ENCODE data around the gene MAP2K7. TPM values are rescaled to one million over a fixed set of nuclear protein-coding genes. Genes with fewer than 3 reads are reported as not detected.

The MAP2K7 gene
- total RNA-seq, 4 donors from 2014 or later: 23.1 to 47.8 (median 30.9) TPM

DNA sequence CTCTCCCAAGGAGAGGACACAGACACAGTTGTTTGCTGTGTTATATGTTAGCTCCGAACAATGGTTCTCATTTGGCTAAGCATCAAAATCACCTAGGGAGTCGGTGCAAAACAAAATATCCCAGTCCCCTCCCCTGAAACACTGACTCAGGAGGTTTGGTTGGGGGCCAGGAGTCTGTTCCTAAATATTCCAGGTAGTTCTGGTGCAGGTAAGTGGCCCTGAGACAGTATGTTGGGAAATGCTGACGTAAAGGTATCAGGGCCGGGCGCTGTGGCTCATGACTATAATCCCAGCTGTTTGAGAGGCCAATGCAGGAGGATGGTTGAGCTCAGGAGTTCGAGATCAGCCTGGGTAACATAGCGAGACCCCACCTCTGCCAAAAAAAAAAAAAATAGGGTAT is 2.3 kb upstream of the MAP2K7 start:
- intact Hi-C loops (cut with DNase I; ENCODE audit: low total_unique reads): no loop called here
- peak; percentile 72 to 86 for DNase-seq (ENCODE audit: low spot score in 2 of 2)
- 61 to 63% methylated on average over 7 of the region's 7 CpGs for WGBS, 2 donors
- no peak overlapping the region for H3K4me3 ChIP-seq (ENCODE audit: low read depth, poor library complexity, severe bottlenecking)
- TF ChIP-seq POLR2A (IDR thresholded peaks at IDR 0.05): no peak
- TF ChIP-seq, protein P1, sequence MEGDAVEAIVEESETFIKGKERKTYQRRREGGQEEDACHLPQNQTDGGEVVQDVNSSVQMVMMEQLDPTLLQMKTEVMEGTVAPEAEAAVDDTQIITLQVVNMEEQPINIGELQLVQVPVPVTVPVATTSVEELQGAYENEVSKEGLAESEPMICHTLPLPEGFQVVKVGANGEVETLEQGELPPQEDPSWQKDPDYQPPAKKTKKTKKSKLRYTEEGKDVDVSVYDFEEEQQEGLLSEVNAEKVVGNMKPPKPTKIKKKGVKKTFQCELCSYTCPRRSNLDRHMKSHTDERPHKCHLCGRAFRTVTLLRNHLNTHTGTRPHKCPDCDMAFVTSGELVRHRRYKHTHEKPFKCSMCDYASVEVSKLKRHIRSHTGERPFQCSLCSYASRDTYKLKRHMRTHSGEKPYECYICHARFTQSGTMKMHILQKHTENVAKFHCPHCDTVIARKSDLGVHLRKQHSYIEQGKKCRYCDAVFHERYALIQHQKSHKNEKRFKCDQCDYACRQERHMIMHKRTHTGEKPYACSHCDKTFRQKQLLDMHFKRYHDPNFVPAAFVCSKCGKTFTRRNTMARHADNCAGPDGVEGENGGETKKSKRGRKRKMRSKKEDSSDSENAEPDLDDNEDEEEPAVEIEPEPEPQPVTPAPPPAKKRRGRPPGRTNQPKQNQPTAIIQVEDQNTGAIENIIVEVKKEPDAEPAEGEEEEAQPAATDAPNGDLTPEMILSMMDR (IDR thresholded peaks at IDR 0.05): no peak

DNA sequence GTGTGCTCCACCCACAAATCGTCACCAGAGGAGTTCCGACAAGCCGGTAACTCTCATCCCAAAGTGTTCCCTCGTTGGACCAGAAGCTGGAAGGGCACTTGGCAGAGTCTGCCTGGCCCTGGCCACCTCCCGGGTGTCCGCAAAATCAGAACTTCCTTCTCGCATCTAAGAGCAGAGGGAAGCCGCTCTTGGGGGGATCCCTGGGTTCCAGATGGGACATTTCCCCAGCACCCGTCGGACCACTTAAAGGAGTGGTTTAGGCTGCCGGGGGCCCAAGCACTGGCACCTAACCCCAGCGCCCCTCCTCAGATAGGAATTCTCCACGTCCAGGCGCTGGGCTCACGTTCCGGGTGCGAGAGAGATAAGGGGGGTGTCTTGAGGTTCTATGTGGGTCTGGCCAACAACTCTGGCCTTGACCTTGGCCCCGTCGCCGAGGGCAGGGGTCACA is 857 bp upstream of the MAP2K7 start:
- WGBS, 2 donors: 7% methylated on average over 18 to 19 of the region's 20 CpGs
- peak overlapping the region; percentile 24 for H3K4me3 ChIP-seq (ENCODE audit: low read depth, poor library complexity, severe bottlenecking)
- DNase-seq (ENCODE audit: low spot score in 2 of 2): no peak
- intact Hi-C loops (cut with DNase I; ENCODE audit: low total_unique reads): no loop called here
- TF ChIP-seq, protein P1 (IDR thresholded peaks at IDR 0.05): no peak
- no peak for TF ChIP-seq POLR2A (IDR thresholded peaks at IDR 0.05)

DNA sequence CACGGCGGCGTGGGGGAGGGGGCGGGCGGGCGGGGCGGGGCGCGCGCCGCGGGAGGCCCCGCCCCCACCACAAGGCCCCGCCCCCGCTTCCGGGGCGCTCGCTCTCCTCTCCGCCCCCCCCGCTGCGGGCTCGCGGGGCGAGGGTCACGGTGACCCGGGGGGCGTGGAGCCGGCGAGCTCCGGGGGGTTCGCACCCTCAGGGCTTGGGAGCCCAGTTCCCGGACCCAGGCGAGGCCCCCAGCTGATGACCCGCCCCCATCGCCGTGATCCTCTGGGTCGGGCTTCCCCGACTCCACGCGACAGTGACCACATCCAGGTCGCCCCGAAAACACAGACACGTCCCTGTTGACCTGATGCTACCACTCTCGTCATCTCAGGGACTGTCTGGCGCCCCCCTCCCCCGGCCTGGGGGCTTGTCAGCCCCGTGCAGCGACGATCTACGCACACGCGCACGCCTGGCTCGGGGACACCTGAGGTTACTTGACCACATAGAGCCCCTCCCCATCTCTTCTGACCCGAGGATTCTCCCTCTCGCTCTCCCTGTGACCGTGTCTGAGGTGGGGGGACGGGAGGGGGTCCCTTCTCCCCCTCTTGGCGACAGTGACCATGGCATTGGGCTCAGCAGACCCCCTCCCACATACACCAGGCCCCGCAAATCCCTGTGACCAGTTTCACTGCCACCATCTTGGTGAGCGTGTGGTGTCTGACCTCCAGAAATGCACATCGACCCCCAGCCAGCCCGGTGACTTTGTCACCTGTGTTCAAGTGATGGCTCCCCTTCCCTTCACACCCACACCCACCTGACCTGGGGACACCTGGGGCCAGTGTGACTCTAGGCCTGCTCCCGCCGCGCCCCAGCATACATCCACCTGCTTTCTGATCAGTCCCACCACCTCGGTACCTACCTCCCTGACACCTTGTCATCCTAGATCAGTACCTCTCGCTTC is 670 bp downstream of the MAP2K7 start:
- WGBS, 2 donors: 15 to 29% methylated on average over 20 to 36 of the region's 68 CpGs
- no peak for TF ChIP-seq POLR2A (IDR thresholded peaks at IDR 0.05)
- TF ChIP-seq, protein P1 (IDR thresholded peaks at IDR 0.05): no peak
- peak in 1 of 2 donors; percentile 55 for DNase-seq (ENCODE audit: low spot score in 2 of 2)
- intact Hi-C loops (cut with DNase I; ENCODE audit: low total_unique reads): no loop called here
- peak overlapping the region; percentile 76 for H3K4me3 ChIP-seq (ENCODE audit: low read depth, poor library complexity, severe bottlenecking)

DNA sequence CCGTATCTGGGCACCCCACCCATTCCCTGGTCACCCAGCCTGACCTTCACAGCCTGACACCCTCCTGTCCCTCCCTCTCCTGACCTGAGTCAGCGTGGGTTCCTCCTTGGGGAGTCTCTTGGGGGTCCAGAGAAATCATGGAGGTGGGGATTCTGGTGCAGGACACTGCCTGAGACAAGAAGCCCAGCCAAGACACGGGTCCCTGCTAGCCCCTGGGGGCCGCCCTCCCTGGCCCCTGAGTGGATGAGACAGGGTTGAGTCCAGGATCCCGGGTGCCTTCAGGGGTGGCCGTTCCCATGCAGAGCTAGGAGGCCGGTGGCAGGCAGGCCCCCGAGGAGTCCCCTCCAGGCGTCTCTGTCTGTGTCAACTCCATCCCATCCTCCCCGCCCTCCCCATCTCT is 1.6 kb downstream of the MAP2K7 start:
- H3K4me3 ChIP-seq (ENCODE audit: low read depth, poor library complexity, severe bottlenecking): no peak overlapping the region
- intact Hi-C loops (cut with DNase I; ENCODE audit: low total_unique reads): no loop called here

DNA sequence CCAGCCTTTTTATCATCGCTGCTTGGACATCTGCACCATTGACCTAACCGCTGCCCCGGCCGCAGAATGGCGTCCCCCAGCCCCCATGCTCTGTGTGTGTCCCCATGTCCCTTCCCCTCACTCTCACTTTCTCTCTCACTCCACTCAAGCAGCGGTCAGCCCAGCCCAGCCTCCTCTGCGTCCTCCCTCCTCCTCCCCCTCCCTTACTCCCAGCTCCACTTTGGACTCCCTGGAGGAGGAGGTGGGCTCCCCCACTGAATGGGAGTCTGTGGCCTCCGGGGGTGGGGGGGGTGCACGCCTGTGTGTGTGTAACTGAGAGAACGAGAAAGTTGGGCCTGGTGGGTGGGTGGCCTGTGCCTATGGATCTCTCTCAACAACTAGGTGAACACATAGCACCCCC is 2.2 kb downstream of the MAP2K7 start:
- DNase-seq (ENCODE audit: low spot score in 2 of 2): peak in 1 of 2 donors; percentile 16
- H3K4me3 ChIP-seq (ENCODE audit: low read depth, poor library complexity, severe bottlenecking): no peak overlapping the region
- intact Hi-C loops (cut with DNase I; ENCODE audit: low total_unique reads): no loop called here
- TF ChIP-seq, protein P1 (IDR thresholded peaks at IDR 0.05): no peak
- no peak for TF ChIP-seq POLR2A (IDR thresholded peaks at IDR 0.05)
- 89 to 91% methylated on average over 10 of the region's 10 CpGs for WGBS, 2 donors

More for the DNA sequence above, 1.6 kb downstream of the MAP2K7 start:
- TF ChIP-seq, protein P1 (IDR thresholded peaks at IDR 0.05): no peak
- TF ChIP-seq POLR2A (IDR thresholded peaks at IDR 0.05): no peak
- DNase-seq (ENCODE audit: low spot score in 2 of 2): peak; percentile 15 to 86
- 57 to 63% methylated on average over 10 of the region's 10 CpGs for WGBS, 2 donors

Measured in lower leg skin (tissue), 4 donors.